Measurements from ENCODE around the gene ZCCHC7.

DNA sequence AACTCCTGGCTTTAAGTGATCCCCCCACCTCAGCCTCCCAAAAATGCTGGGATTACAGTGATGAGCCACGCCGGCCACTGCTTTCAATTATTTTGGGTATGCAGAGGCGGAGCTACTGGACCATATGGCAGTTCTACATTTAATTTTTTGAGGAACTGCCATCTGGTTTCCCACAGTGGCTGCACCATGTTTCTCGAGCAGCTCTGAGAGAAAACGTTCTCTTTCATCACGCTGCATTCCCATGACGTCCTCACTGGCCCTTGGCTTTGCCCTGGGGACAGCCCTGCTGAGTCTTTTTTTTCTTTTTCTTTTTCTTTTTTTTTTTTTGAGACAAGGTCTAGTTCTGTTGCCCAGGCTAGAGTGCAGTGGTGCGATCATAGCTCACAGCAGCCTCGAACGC lies 266.6 kb downstream of the ZCCHC7 start:
- TF ChIP-seq ELF4 (CRISPR knock-in tag; IDR thresholded peaks at IDR 0.05) (no peak), DDX20 (tag; IDR thresholded peaks at IDR 0.05; ENCODE audit: low read depth) (no peak)
